ENCODE data around the gene PTPRK.

Gene PTPRK

GRCh38 chr6:128517124-128517523, 3.3 kb downstream of the PTPRK start:
- H3K4me3 ChIP-seq = peak overlapping the region; percentile 39
- TF ChIP-seq, protein P1, sequence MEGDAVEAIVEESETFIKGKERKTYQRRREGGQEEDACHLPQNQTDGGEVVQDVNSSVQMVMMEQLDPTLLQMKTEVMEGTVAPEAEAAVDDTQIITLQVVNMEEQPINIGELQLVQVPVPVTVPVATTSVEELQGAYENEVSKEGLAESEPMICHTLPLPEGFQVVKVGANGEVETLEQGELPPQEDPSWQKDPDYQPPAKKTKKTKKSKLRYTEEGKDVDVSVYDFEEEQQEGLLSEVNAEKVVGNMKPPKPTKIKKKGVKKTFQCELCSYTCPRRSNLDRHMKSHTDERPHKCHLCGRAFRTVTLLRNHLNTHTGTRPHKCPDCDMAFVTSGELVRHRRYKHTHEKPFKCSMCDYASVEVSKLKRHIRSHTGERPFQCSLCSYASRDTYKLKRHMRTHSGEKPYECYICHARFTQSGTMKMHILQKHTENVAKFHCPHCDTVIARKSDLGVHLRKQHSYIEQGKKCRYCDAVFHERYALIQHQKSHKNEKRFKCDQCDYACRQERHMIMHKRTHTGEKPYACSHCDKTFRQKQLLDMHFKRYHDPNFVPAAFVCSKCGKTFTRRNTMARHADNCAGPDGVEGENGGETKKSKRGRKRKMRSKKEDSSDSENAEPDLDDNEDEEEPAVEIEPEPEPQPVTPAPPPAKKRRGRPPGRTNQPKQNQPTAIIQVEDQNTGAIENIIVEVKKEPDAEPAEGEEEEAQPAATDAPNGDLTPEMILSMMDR (IDR thresholded peaks at IDR 0.05) = no peak
- no peak for DNase-seq (ENCODE audit: low spot score)
- H3K27ac ChIP-seq = no peak overlapping the region

DNA sequence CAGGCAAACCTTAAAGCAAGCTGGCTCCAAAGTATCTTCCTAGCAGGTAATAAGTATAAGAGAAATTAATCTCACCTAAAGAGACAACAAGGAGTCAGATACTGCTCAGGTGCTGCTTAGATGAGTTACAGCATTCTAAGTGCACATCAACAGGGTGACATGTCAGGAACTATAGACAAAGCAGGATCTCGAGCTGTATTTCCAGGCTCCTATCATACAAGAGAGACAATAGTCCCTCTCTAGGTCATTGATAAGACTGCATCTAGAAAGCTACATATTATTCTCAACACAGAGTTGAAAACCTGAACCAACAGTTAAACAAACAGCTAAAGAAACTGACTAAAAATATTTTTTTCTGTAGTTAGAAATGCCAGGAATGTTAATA, 3.9 kb downstream of the PTPRK start:
- TF ChIP-seq, protein P1 (IDR thresholded peaks at IDR 0.05) = no peak
- Histone ChIP-seq H3K27ac (peak overlapping the region in 1 of 2 donors; percentile 54), H3K4me3 (peak overlapping the region; percentile 36)
- DNase-seq (ENCODE audit: low spot score) = no peak

DNA sequence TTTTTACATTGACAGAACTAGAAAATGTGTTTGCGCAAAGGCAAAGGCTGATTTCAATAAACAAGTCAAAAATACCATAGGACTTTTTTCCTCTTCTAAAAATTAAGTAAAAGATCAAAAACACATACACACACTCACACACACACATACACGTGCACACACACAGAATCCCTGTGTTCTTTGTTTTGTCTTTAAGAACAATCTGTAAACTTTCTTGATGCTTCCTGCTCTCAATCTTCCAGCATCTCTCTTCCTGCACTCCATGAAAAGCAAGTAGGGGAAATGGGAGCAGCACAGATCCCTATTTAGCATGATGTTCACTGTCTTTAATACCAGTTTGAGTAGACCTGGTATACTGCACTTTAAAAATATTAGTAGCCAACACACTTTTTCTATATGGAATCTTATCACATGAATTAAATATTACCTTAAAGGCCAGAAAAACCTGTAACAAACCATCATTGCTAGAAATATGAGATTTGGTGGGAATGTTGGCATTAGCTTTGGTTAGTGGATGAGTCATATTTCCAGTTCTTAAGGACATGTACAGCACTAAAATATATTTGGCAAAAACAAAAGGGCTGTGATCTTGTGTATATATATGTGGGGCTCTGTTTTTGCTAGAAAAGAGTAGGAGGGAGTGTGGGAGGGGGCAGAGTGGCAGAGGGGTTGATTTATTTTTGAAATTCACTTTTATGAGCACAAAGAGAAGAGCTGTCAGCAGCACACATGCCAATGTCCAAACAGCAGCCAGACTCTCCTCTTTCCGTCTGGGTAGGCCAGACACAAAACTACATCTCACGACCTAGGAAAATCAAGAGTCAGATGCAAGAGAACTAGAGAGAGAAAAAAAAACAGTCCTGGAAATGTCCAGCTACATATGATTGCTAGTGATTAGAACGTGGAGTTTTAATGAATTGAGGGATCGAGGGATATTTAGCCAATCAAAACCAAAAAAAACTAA, 4.6 kb downstream of the PTPRK start:
- TF ChIP-seq, protein P1 (IDR thresholded peaks at IDR 0.05) = no peak
- no peak for DNase-seq (ENCODE audit: low spot score)
- Histone ChIP-seq H3K4me3 (peak overlapping the region; percentile 36), H3K27ac (peak overlapping the region in 1 of 2 donors; percentile 54)

DNA sequence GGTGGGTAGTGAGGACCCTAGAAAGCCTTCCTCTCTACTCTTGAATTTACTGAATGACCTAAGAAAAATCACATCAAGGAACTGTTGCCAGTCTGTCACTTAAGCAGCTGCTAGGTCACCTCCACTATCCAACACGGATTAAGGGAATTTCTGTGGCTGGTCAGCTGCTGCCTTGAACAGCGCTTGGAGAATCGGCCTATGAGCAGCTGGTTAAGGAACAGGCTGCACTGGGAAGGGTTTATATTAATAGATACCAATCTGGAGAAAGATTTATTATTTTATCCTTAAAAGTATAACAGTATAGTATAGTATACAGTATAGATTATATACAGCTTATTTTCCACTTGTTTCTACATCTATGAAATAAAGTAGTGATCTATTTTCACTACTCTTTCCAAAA, 6.5 kb downstream of the PTPRK start:
- TF ChIP-seq, protein P1 (IDR thresholded peaks at IDR 0.05) = no peak
- no peak for DNase-seq (ENCODE audit: low spot score)
- Histone ChIP-seq H3K4me3 (no peak overlapping the region), H3K27ac (no peak overlapping the region)

DNA sequence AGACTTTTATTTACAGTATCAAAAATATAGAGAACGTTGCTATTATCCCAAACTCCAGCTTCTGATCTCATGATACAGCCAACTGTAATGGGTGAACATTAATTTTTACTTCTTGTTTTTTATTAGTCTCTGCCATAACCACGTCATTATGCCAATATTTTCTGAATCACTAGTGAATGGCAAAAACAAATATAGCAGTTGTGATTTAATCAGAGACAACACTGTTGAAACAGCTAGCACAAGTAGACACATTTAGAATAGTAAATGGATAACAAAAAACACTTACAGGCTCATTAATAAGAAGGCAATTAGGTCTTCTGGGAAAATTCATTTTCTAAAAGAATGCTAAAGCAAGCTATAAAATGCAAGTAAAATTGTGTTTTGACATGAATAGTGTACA, 8.1 kb downstream of the PTPRK start:
- DNase-seq (ENCODE audit: low spot score) = no peak
- Histone ChIP-seq H3K4me3 (no peak overlapping the region), H3K27ac (no peak overlapping the region)
- TF ChIP-seq, protein P1 (IDR thresholded peaks at IDR 0.05) = no peak

- H3K27ac ChIP-seq = no peak overlapping the region
- no peak overlapping the region for H3K4me3 ChIP-seq
- TF ChIP-seq, protein P1 (IDR thresholded peaks at IDR 0.05) = no peak
- no peak for DNase-seq (ENCODE audit: low spot score)
Measured at GRCh38 chr6:128511506-128511905, 8.9 kb downstream of the PTPRK start.

DNA sequence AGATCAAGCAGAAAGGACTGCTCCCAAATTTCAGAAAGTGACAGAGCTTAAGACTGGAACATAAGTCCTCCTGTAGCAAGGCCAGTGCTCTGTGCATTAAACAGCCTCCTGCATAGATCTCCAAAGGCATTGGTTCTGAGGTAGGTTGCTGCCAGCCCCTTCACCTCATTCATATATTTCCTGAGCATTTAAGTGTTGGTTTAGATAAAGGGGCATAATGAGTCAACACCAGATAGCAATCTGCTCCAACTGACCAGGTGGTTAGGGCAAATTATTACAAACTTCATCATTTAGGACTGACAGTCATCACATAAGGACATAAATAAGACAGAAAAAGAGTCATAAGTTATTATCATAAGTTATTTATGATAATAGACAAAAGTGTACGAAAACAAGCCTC, 10.7 kb downstream of the PTPRK start:
- Histone ChIP-seq H3K27ac (no peak overlapping the region), H3K4me3 (no peak overlapping the region)
- TF ChIP-seq, protein P1 (IDR thresholded peaks at IDR 0.05) = no peak
- no peak for DNase-seq (ENCODE audit: low spot score)

Data from coronary artery (tissue), 2 donors.